Neuronal stem cell (in vitro differentiated cells): ENCODE measurements around the gene KCNA2.

Experiments
- DNase-seq: peaks from one replicate; pipeline ENCODE4 v3.0.0-alpha.2; 2013; ENCODE audit warnings: low spot score
- H2AFZ ChIP-seq: one replicate; pipeline ENCODE4 v1.6.1; 2013; ENCODE audit warnings: mild to moderate bottlenecking, low read length, inconsistent platforms
- H2AK5ac ChIP-seq: 2 replicates; pipeline ENCODE4 v1.6.1; 2013; ENCODE audit warnings: low read depth, mild to moderate bottlenecking, inconsistent platforms, low read length, moderate library complexity, mixed read lengths
- H2BK120ac ChIP-seq: 2 replicates; pipeline ENCODE4 v1.6.1; 2013; ENCODE audit warnings: low read depth, mild to moderate bottlenecking, inconsistent platforms, low read length, moderate library complexity, mixed read lengths
- H2BK12ac ChIP-seq: one replicate; pipeline ENCODE4 v1.6.1; 2013; ENCODE audit warnings: low read length, inconsistent platforms
- H2BK15ac ChIP-seq: 2 replicates; pipeline ENCODE4 v1.6.1; 2013; ENCODE audit warnings: mild to moderate bottlenecking, low read length, inconsistent platforms, mixed read lengths
- H2BK5ac ChIP-seq: one replicate; pipeline ENCODE4 v1.6.1; 2013; ENCODE audit warnings: inconsistent platforms, mild to moderate bottlenecking, low read length, moderate library complexity
- H3K14ac ChIP-seq: one replicate; pipeline ENCODE4 v1.6.1; 2013; ENCODE audit warnings: low read length, inconsistent platforms
- H3K18ac ChIP-seq: 2 replicates; pipeline ENCODE4 v1.6.1; 2013; ENCODE audit warnings: low read length, inconsistent platforms
- H3K23ac ChIP-seq: 2 replicates; pipeline ENCODE4 v1.6.1; 2013; ENCODE audit warnings: low read depth, mild to moderate bottlenecking, mixed read lengths, low read length, inconsistent platforms; ENCODE audit not compliant: poor library complexity
- H3K27ac ChIP-seq: replicated peaks from 3 replicates; pipeline ENCODE4 v1.5.1; 2013; ENCODE audit warnings: low read length, inconsistent platforms
- H3K27me3 ChIP-seq, 3 experiments: 2 replicates each; pipeline ENCODE4 v1.6.1; 2013; ENCODE audit warnings: low read length in 3 of 3, mild to moderate bottlenecking in 2 of 3, inconsistent platforms in 1 of 3, low read depth in 1 of 3, mixed read lengths in 1 of 3, moderate library complexity in 1 of 3; ENCODE audit not compliant: control insufficient read depth in 3 of 3, insufficient read depth in 3 of 3
- H3K36me3 ChIP-seq, 2 donors: replicated peaks in 1 of 2; 2 replicates each; pipeline ENCODE4 v1.6.1; 2013; ENCODE audit warnings: low read length in 2 of 2; ENCODE audit not compliant: control insufficient read depth in 2 of 2, insufficient read depth in 2 of 2
- H3K4ac ChIP-seq: 2 replicates; pipeline ENCODE4 v1.6.1; 2013; ENCODE audit warnings: inconsistent platforms, mild to moderate bottlenecking, low read length, moderate library complexity
- H3K4me1 ChIP-seq, 2 donors: 1 replicate in 1 of 2; 2 replicates in 1 of 2; pipeline ENCODE4 v1.6.1; 2013; ENCODE audit warnings: low read length in 2 of 2, low read depth in 1 of 2; ENCODE audit not compliant: control insufficient read depth in 2 of 2, insufficient read depth in 1 of 2
- H3K4me2 ChIP-seq: one replicate; pipeline ENCODE4 v1.6.1; 2013; ENCODE audit warnings: mild to moderate bottlenecking, low read length, inconsistent platforms; ENCODE audit not compliant: insufficient read depth, poor library complexity, severe bottlenecking
- H3K4me3 ChIP-seq, 2 donors: 2 replicates each; pipeline ENCODE4 v1.5.1; 2013; ENCODE audit warnings: low read length in 2 of 2, mild to moderate bottlenecking in 2 of 2, inconsistent platforms in 1 of 2, moderate library complexity in 1 of 2
- H3K79me1 ChIP-seq: one replicate; pipeline ENCODE4 v1.6.1; 2013; ENCODE audit warnings: low read depth, mild to moderate bottlenecking, inconsistent platforms, low read length, moderate library complexity
- H3K9ac ChIP-seq: one replicate; pipeline ENCODE4 v1.6.1; 2013; ENCODE audit warnings: mild to moderate bottlenecking, low read depth, low read length, inconsistent platforms; ENCODE audit not compliant: poor library complexity
- H3K9me3 ChIP-seq, 2 donors: replicated peaks in 1 of 2; 2 replicates each; pipeline versions ENCODE3 to v1.6.1; 2013; ENCODE audit warnings: low read length in 2 of 2, mild to moderate bottlenecking in 2 of 2, inconsistent platforms in 1 of 2, low read depth in 1 of 2, mixed read lengths in 1 of 2, moderate library complexity in 1 of 2; ENCODE audit not compliant: control insufficient read depth in 2 of 2, insufficient read depth in 1 of 2
- H4K8ac ChIP-seq: one replicate; pipeline ENCODE4 v1.6.1; 2013; ENCODE audit warnings: low read depth, mild to moderate bottlenecking, inconsistent platforms, low read length, moderate library complexity
- H4K91ac ChIP-seq: one replicate; pipeline ENCODE4 v1.6.1; 2013; ENCODE audit warnings: low read length, low read depth, mild to moderate bottlenecking, inconsistent platforms; ENCODE audit not compliant: poor library complexity
- whole genome bisulfite sequencing, 2 donors: extraction: QIAGEN DNeasy Blood & Tissue Kit; methylation state at CpG; one replicate each; pipeline ENCODE4 v1.1.7; 2013; ENCODE audit warnings: missing lambda C conversion rate in 2 of 2, mixed read lengths in 1 of 2; ENCODE audit not compliant: insufficient read length in 2 of 2, insufficient replicate concordance in 1 of 2; ENCODE audit errors: extremely low coverage in 2 of 2; 5-methylcytosine and 5-hydroxymethylcytosine counted together

The KCNA2 gene

DNA sequence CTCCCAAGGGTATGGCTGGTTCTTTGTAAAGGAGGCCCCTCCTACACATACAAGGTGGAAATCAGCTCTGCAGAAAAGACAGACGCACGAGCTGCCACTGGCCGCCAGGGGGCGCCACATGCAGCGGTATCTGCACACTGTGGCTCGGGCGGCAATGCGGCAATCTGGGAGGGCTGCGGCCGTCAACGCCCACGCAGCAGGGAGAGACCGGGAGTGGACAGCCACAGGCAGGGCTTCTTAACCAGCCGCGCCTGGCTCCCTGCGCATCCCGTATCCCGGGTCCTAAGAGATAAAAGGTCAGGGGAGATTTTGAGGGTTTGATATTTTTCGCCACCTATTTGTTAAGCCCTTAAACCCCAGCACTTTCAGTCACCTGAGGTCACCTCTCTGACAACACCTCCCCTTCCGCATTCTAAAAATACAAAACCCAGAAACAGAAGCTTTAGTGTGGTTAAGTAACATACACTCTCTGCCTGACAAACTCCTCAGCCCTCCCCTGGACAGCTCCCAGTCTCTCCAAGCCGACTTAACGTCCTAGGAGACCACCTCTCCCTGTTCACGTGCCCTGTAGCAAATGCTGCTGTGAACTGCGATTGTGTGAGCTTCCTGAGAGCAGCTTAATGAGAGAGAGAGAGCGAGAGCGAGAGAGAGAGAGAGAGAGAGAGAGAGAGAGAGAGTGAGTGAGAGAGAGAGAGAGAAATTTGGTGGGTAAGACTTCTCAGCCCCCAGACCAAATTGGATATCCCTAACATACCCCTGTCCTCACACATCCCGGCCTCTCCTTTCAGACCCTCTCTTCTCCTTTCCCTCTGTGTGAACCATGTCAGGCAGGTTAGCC is 13.5 kb upstream of the KCNA2 start:
- no peak overlapping the region for H3K27ac ChIP-seq
- H2BK120ac ChIP-seq, result no peak overlapping the region
- no peak overlapping the region for H3K14ac ChIP-seq
- peak overlapping the region in 1 of 2 donors; percentile 22 for H3K4me3 ChIP-seq
- H3K27me3 ChIP-seq, result peaks cover 0 to 45% (median 14%) of the 10 kb centered on the region in 3 experiments
- no peak overlapping the region for H2AFZ ChIP-seq
- no peak overlapping the region for H4K8ac ChIP-seq
- H3K36me3 ChIP-seq, result no peaks in the 10 kb centered on the region
- H3K4ac ChIP-seq, result no peak overlapping the region
- peak; percentile 90 for DNase-seq
- no peak overlapping the region for H3K18ac ChIP-seq
- H3K79me1 ChIP-seq, result no peaks in the 10 kb centered on the region
- H2AK5ac ChIP-seq, result no peak overlapping the region
- H3K9ac ChIP-seq, result no peak overlapping the region
- no CpG with 5 or more reads among the region's 27 CpGs for WGBS, 2 donors
- H3K23ac ChIP-seq, result no peak overlapping the region
- no peak overlapping the region for H2BK5ac ChIP-seq
- no peak overlapping the region for H4K91ac ChIP-seq
- no peaks in the 10 kb centered on the region for H3K9me3 ChIP-seq
- H3K4me2 ChIP-seq, result peak overlapping the region; percentile 41
- H3K4me1 ChIP-seq, result peaks cover 0 to 7% of the 10 kb centered on the region in 2 donors
- no peak overlapping the region for H2BK12ac ChIP-seq
- H2BK15ac ChIP-seq, result no peak overlapping the region

DNA sequence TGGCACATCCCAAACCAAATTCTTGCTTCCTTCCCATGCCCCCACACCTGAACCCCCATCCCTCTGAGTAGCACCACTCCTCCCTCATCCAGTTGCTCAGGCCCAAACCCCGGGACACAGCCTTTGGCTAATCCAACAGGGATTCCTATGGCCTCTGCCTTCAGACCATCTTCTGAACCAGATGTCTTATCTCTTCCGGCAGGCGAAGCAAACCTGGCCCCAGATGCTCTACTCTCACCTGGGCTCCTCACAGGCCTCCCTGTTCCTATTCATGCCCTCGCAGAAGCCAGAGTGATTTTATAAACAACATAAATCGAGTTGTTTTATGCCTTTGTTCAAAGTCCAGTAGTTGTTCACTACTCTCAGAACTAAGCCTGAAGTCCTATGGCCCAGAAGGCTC is 12.5 kb upstream of the KCNA2 start:
- Histone ChIP-seq H3K4me3 (no peak overlapping the region), H2BK15ac (peak overlapping the region; percentile 35), H3K14ac (no peak overlapping the region), H2BK12ac (no peak overlapping the region), H3K9me3 (no peaks in the 10 kb centered on the region), H3K23ac (no peak overlapping the region), H3K36me3 (no peaks in the 10 kb centered on the region), H2AFZ (no peak overlapping the region), H3K27me3 (peaks cover 0 to 54% (median 14%) of the 10 kb centered on the region in 3 experiments), H3K9ac (no peak overlapping the region), H3K4ac (no peak overlapping the region), H3K4me2 (no peak overlapping the region), H3K18ac (no peak overlapping the region), H3K79me1 (no peaks in the 10 kb centered on the region), H3K27ac (no peak overlapping the region), H2AK5ac (no peak overlapping the region), H3K4me1 (peaks cover 0 to 7% of the 10 kb centered on the region in 2 donors), H4K8ac (no peak overlapping the region), H2BK120ac (no peak overlapping the region), H4K91ac (no peak overlapping the region), H2BK5ac (no peak overlapping the region)
- DNase-seq, result no peak
- WGBS, 2 donors, result no CpG with 5 or more reads among the region's 5 CpGs

DNA sequence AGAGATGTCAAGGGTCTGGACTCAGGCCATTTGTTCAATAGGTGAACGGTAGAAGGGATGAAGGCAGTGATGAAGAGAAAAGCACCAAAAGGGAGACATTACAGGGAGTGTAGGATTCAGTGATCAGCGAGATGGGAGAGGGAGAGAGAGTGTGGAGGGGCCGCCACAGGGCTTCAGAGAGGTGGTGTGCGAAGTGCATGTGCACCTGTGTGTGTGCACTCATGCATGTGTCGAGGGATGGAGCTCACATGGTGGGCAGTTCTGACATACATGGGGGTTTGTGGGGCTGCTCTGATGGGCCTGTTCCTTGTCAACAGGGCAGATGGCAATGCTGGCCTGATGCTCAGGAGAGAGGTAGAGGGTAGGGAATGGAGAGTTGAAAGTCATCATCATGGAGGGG is 11.4 kb upstream of the KCNA2 start:
- Histone ChIP-seq H3K27ac (no peak overlapping the region), H3K27me3 (peaks cover 0 to 57% (median 14%) of the 10 kb centered on the region in 3 experiments), H3K14ac (no peak overlapping the region), H3K4me3 (no peak overlapping the region), H3K79me1 (no peaks in the 10 kb centered on the region), H4K8ac (no peak overlapping the region), H3K18ac (no peak overlapping the region), H3K36me3 (no peaks in the 10 kb centered on the region), H3K9ac (no peak overlapping the region), H2BK12ac (no peak overlapping the region), H2BK120ac (no peak overlapping the region), H3K4ac (no peak overlapping the region), H2BK15ac (no peak overlapping the region), H3K9me3 (no peaks in the 10 kb centered on the region), H3K4me1 (peaks cover 0 to 7% of the 10 kb centered on the region in 2 donors), H3K4me2 (no peak overlapping the region), H4K91ac (no peak overlapping the region), H2AFZ (no peak overlapping the region), H2AK5ac (no peak overlapping the region), H2BK5ac (no peak overlapping the region), H3K23ac (no peak overlapping the region)
- no CpG with 5 or more reads among the region's 5 CpGs for WGBS, 2 donors
- no peak for DNase-seq

DNA sequence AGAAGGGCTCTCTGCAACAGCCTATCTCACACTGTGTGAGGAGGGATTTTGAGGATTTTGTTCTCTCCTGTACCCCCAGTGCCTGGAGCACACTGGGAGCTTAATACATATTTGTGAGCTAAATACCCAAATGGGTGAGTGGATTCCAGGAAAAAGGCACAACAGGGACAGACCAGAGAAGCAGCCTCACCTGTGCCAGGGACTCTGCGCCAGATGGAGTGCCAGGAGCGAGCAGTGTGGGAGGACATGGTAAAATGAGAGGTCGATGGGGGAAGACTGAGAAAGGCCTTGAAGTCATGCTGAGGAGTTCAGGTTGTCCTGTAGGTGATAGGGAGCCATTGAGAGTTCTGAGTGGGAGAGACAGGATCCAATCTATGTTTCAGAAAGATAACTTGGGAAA is 11.0 kb upstream of the KCNA2 start:
- H3K4me2 ChIP-seq, result no peak overlapping the region
- no peak overlapping the region for H2AK5ac ChIP-seq
- no peak overlapping the region for H2AFZ ChIP-seq
- no peak overlapping the region for H4K91ac ChIP-seq
- peaks cover 0 to 62% (median 14%) of the 10 kb centered on the region in 3 experiments for H3K27me3 ChIP-seq
- H2BK15ac ChIP-seq, result no peak overlapping the region
- H3K36me3 ChIP-seq, result no peaks in the 10 kb centered on the region
- H3K23ac ChIP-seq, result no peak overlapping the region
- no peak overlapping the region for H3K4ac ChIP-seq
- no peak overlapping the region for H3K27ac ChIP-seq
- no peaks in the 10 kb centered on the region for H3K9me3 ChIP-seq
- H2BK12ac ChIP-seq, result no peak overlapping the region
- H4K8ac ChIP-seq, result no peak overlapping the region
- no peak for DNase-seq
- no peak overlapping the region for H3K18ac ChIP-seq
- no peak overlapping the region for H2BK120ac ChIP-seq
- H3K79me1 ChIP-seq, result no peaks in the 10 kb centered on the region
- H3K4me1 ChIP-seq, result peaks cover 0 to 7% of the 10 kb centered on the region in 2 donors
- H3K14ac ChIP-seq, result no peak overlapping the region
- H2BK5ac ChIP-seq, result no peak overlapping the region
- no peak overlapping the region for H3K9ac ChIP-seq
- H3K4me3 ChIP-seq, result no peak overlapping the region
- WGBS, 2 donors, result no CpG with 5 or more reads among the region's 3 CpGs
